GM13976 (cell line): ENCODE results near the gene LAMA5.

Experiments used
- DNase-seq: peaks from one replicate; pipeline ENCODE4 v3.0.0; 2012; ENCODE audit warnings: low spot score
- CTCF ChIP-seq: IDR thresholded peaks from 2 replicates; pipeline ENCODE4 v1.5.1; 2012; ENCODE audit warnings: borderline replicate concordance, mild to moderate bottlenecking; ENCODE audit not compliant: insufficient read depth; ENCODE audit errors: extremely low read depth, missing control alignments, control extremely low read depth
- in situ Hi-C: fragments of 300-500 bp; cut with MboI; formaldehyde crosslinking; loops from one replicate; pipeline ENCODE4 v1.12.0; 2022; ENCODE audit warnings: low sequenced_read_pairs, mixed read lengths, inconsistent platforms; ENCODE audit not compliant: unreplicated experiment

LAMA5 gene

GRCh38 chr20:62332421-62332820 lies 34.7 kb downstream of the LAMA5 start:
- no peak for DNase-seq
- TF ChIP-seq CTCF = no peak
- in situ Hi-C loops = no loop called here

- TF ChIP-seq CTCF = no peak
Observed at GRCh38 chr20:62331347-62331746, 35.8 kb downstream of the LAMA5 start.

GRCh38 chr20:62330576-62331317 lies 36.4 kb downstream of the LAMA5 start:
- in situ Hi-C loops = no loop called here
- no peak for TF ChIP-seq CTCF
- DNase-seq = no peak

More at GRCh38 chr20:62331347-62331746, 35.8 kb downstream of the LAMA5 start:
- in situ Hi-C loops = no loop called here
- DNase-seq = no peak

- TF ChIP-seq CTCF = no peak
- no peak for DNase-seq
- in situ Hi-C loops = no loop called here
Observed at GRCh38 chr20:62329389-62330377, 37.4 kb downstream of the LAMA5 start.

GRCh38 chr20:62328684-62329388 lies 38.3 kb downstream of the LAMA5 start:
- in situ Hi-C loops = no loop called here
- DNase-seq = no peak
- no peak for TF ChIP-seq CTCF
